H1 (cell line): ENCODE measurements around the gene AMBP. TPM values are rescaled to one million over a fixed set of nuclear protein-coding genes. Genes with fewer than 3 reads are reported as not detected.

Experiments used
- CEBPB ChIP-seq: IDR thresholded peaks from 2 replicates; pipeline ENCODE4 v1.6.1; 2012; ENCODE audit warnings: low read depth, low read length
- CHD7 ChIP-seq: fragments of 300-600 bp; sonication (generic); IDR thresholded peaks from 2 replicates; pipeline ENCODE4 v1.7.1; 2012; ENCODE audit warnings: low read length, moderate library complexity, mild to moderate bottlenecking, inconsistent platforms; ENCODE audit not compliant: insufficient replicate concordance
- CREB1 ChIP-seq: IDR thresholded peaks from 2 replicates; pipeline ENCODE4 v1.6.1; 2012; ENCODE audit warnings: inconsistent platforms
- CTBP2 ChIP-seq: IDR thresholded peaks from 2 replicates; pipeline ENCODE4 v1.7.0; 2011; ENCODE audit warnings: borderline replicate concordance, mild to moderate bottlenecking, moderate library complexity, mixed read lengths, low read length; ENCODE audit not compliant: insufficient read depth, insufficient read length
- GABPA ChIP-seq: IDR thresholded peaks from 2 replicates; pipeline ENCODE4 v1.6.1; 2011; ENCODE audit warnings: mild to moderate bottlenecking, low read length, moderate library complexity, borderline replicate concordance; ENCODE audit not compliant: insufficient read depth
- JUN ChIP-seq: IDR thresholded peaks from 2 replicates; pipeline ENCODE4 v1.6.1; 2011; ENCODE audit warnings: low read depth, mild to moderate bottlenecking, improper control_type of control experiment, low read length
- KDM4A ChIP-seq: IDR thresholded peaks from one replicate; pipeline ENCODE4 v1.7.1; 2012; ENCODE audit warnings: low read depth, mild to moderate bottlenecking, moderate library complexity, low read length, inconsistent platforms; ENCODE audit not compliant: severe bottlenecking
- POU5F1 ChIP-seq: IDR thresholded peaks from 2 replicates; pipeline ENCODE4 v1.6.1; 2011; ENCODE audit warnings: low read depth, mild to moderate bottlenecking, low read length, moderate library complexity
- SIX5 ChIP-seq: IDR thresholded peaks from 2 replicates; pipeline ENCODE4 v1.6.1; 2011; ENCODE audit warnings: mild to moderate bottlenecking, low read depth, low read length
- TAF7 ChIP-seq: optimal IDR thresholded peaks from 2 replicates; pipeline ENCODE3; 2011; ENCODE audit warnings: low read depth, mild to moderate bottlenecking, inconsistent platforms, low read length, moderate library complexity, borderline replicate concordance
- USF2 ChIP-seq: IDR thresholded peaks from 2 replicates; pipeline ENCODE4 v1.6.1; 2011; ENCODE audit warnings: low read length, improper control_type of control experiment
- polyA plus RNA-seq, 7 experiments: library from polyadenylated mRNA; depleted of rRNA in 3 of 7; stranded (reverse) in 5 of 7; unstranded in 2 of 7; fragments of >200 nt in 5 of 7; fragments of 200-250 nt in 2 of 7; gene quantifications; 1 replicate in 5 of 7; 2 replicates in 1 of 7; 4 replicates in 1 of 7; pipeline versions ENCODE4 v1.2.1 to v1.2.3, GENCODE V29; 2011 to 2013; ENCODE audit warnings: missing spikeins in 2 of 7, mixed read lengths in 2 of 7
- total RNA-seq: library from RNA; stranded (reverse); fragmentation: NEBNext Ultra II Directional; extraction: Animal tissue kit (Norgen Biotek cat#: 25700); gene quantifications from 2 replicates; pipeline ENCODE4 v1.2.1, GENCODE V29; 2021

The AMBP gene
- total and polyA plus RNA-seq, 2 of the 8 experiments (the other 6 are each of a cell fraction or from before 2014, with no cell fraction given): 3.0 to 4.0 TPM

- TF ChIP-seq CHD7 (no peak), SIX5 (no peak), CREB1 (no peak), USF2 (no peak), JUN (no peak), CTBP2 (no peak), POU5F1 (no peak), TAF7 (no peak), KDM4A (no peak), GABPA (no peak), CEBPB (no peak)
Measured at GRCh38 chr9:114100536-114100935, 22.4 kb upstream of the AMBP start (continued).
